Testis (tissue), 3 donors: ENCODE data around the gene CEMP1. TPM values are rescaled to one million over a fixed set of nuclear protein-coding genes. Genes with fewer than 3 reads are reported as not detected.

Source experiments
- DNase-seq: peaks from one replicate; pipeline ENCODE4 v3.0.0-alpha.2; 2019
- H3K27ac ChIP-seq, 2 donors: fragments of 200-600 bp; sonication (generic); one replicate each; pipeline ENCODE4 v1.5.1; 2019
- H3K27me3 ChIP-seq: fragments of 200-600 bp; sonication (generic); one replicate; pipeline ENCODE4 v1.5.1; 2019
- H3K36me3 ChIP-seq: fragments of 200-600 bp; sonication (generic); one replicate; pipeline ENCODE4 v1.5.1; 2017; ENCODE audit warnings: low read depth; ENCODE audit errors: missing control alignments
- H3K4me1 ChIP-seq: fragments of 200-600 bp; sonication (generic); one replicate; pipeline ENCODE4 v1.5.1; 2019
- H3K4me3 ChIP-seq, 2 donors: fragments of 200-600 bp; sonication (generic); one replicate each; pipeline ENCODE4 v1.5.1; 2017 to 2019
- H3K9me3 ChIP-seq: fragments of 200-600 bp; sonication (generic); one replicate; pipeline ENCODE4 v1.5.1; 2017
- POLR2A ChIP-seq: fragments of 450-650 bp; IDR thresholded peaks from one replicate; pipeline ENCODE4 v1.6.1; 2017; ENCODE audit warnings: antibody characterized with exemption, mild to moderate bottlenecking, moderate library complexity
- WGBS, 2 donors: methylation state at CpG; one replicate each; pipeline ENCODE4 v1.1.5; 2018; 5-methylcytosine and 5-hydroxymethylcytosine counted together
- intact Hi-C: fragments of 100-400 bp; cut with DNase I; formaldehyde crosslinking; loops from one replicate; pipeline ENCODE4 v1.15.1; 2023; ENCODE audit warnings: low total_unique reads
- polyA plus RNA-seq: library from polyadenylated mRNA; stranded (reverse); fragments of 350-450 nt; fragmentation: Illumina TruSeq; extraction: RNeasy Lipid Tissue Mini Kit (QIAGEN cat#74804); gene quantifications from one replicate; pipeline ENCODE4 v1.2.3, GENCODE V29; 2014; ENCODE audit warnings: low read depth, low replicate concordance; ENCODE audit not compliant: insufficient read depth
- total RNA-seq, 2 donors: library from RNA; depleted of rRNA; stranded (reverse); fragments of >200 nt; gene quantifications; one replicate each; pipeline ENCODE4 v1.2.3, GENCODE V29; 2016
- TF ChIP-seq, protein P1 (sequence below), 3 experiments: fragments of 450-650 bp in 2 of 3; fragments of 200-600 bp in 1 of 3; sonication (generic) in 1 of 3; IDR thresholded peaks; one replicate each; pipeline ENCODE4 v1.5.1; 2016 to 2019; ENCODE audit warnings: antibody characterized with exemption in 3 of 3, mild to moderate bottlenecking in 2 of 3, moderate library complexity in 1 of 3

The CEMP1 gene
- total and polyA plus RNA-seq, 3 donors from 2014 or later: 1.6 to 5.5 (median 5.4) TPM

GRCh38 chr16:2529961-2530628, 1.1 kb downstream of the CEMP1 start:
- no peaks in the 10 kb centered on the region for H3K27me3 ChIP-seq
- H3K27ac ChIP-seq: no peak overlapping the region
- intact Hi-C loops: no loop called here
- H3K9me3 ChIP-seq: no peaks in the 10 kb centered on the region
- DNase-seq: no peak
- H3K36me3 ChIP-seq: no peaks in the 10 kb centered on the region
- H3K4me1 ChIP-seq: no peaks in the 10 kb centered on the region
- WGBS, 2 donors: 87 to 90% methylated on average over 10 to 15 of the region's 15 CpGs
- TF ChIP-seq, protein P1, sequence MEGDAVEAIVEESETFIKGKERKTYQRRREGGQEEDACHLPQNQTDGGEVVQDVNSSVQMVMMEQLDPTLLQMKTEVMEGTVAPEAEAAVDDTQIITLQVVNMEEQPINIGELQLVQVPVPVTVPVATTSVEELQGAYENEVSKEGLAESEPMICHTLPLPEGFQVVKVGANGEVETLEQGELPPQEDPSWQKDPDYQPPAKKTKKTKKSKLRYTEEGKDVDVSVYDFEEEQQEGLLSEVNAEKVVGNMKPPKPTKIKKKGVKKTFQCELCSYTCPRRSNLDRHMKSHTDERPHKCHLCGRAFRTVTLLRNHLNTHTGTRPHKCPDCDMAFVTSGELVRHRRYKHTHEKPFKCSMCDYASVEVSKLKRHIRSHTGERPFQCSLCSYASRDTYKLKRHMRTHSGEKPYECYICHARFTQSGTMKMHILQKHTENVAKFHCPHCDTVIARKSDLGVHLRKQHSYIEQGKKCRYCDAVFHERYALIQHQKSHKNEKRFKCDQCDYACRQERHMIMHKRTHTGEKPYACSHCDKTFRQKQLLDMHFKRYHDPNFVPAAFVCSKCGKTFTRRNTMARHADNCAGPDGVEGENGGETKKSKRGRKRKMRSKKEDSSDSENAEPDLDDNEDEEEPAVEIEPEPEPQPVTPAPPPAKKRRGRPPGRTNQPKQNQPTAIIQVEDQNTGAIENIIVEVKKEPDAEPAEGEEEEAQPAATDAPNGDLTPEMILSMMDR (IDR thresholded peaks at IDR 0.05): no peak
- no peak for TF ChIP-seq POLR2A
- no peak overlapping the region for H3K4me3 ChIP-seq

DNA sequence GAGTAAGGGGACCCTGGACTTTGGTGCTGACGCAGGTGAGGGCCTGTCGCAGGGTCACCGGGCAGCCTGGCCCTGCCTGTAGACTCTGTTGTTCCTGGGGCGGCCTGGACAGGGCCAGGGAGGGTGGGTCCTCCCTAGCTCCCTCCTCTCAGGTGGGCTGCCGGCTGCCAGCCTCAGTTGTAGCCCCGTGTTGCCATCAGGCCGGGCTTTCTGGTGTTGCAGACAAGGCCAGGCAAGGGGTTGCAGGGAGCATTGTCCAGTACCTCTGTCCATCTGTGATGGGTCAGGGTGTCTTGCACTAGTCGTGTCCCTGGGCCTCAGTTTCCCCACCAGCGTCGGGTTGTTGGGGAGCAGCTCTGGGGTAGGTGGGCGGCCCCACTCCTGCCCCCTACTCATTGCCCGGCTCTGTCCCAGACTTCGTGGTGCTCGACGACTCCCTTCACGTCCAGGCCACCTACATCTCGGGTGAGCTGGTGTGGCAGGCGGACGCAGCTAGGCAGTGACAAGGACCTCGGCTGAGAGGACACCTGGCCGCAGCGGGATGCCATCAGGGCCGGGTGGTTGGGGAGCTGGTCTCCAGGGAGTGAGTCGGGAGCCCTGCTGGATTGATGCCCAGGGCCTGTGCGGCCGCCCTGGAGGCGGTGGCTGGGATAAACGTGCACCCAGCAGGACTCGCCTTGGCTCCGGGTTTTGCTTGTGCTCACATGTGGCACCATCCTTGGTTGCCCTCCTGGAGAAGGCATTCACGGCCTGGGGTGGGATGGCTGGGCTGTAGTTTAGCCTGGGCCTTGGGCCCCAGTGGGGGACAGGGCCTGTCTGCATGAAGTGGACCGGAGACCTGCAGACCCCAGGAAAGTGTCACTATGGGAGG, 1.9 kb downstream of the CEMP1 start:
- WGBS, 2 donors: 90 to 100% methylated on average over 1 to 26 of the region's 32 CpGs
- no peak overlapping the region for H3K27ac ChIP-seq
- H3K4me3 ChIP-seq: no peak overlapping the region
- no peak for DNase-seq
- H3K36me3 ChIP-seq: no peaks in the 10 kb centered on the region
- intact Hi-C loops: no loop called here
- no peak for TF ChIP-seq POLR2A
- TF ChIP-seq, protein P1 (IDR thresholded peaks at IDR 0.05): no peak
- H3K27me3 ChIP-seq: no peaks in the 10 kb centered on the region
- H3K9me3 ChIP-seq: no peaks in the 10 kb centered on the region
- H3K4me1 ChIP-seq: no peaks in the 10 kb centered on the region

DNA sequence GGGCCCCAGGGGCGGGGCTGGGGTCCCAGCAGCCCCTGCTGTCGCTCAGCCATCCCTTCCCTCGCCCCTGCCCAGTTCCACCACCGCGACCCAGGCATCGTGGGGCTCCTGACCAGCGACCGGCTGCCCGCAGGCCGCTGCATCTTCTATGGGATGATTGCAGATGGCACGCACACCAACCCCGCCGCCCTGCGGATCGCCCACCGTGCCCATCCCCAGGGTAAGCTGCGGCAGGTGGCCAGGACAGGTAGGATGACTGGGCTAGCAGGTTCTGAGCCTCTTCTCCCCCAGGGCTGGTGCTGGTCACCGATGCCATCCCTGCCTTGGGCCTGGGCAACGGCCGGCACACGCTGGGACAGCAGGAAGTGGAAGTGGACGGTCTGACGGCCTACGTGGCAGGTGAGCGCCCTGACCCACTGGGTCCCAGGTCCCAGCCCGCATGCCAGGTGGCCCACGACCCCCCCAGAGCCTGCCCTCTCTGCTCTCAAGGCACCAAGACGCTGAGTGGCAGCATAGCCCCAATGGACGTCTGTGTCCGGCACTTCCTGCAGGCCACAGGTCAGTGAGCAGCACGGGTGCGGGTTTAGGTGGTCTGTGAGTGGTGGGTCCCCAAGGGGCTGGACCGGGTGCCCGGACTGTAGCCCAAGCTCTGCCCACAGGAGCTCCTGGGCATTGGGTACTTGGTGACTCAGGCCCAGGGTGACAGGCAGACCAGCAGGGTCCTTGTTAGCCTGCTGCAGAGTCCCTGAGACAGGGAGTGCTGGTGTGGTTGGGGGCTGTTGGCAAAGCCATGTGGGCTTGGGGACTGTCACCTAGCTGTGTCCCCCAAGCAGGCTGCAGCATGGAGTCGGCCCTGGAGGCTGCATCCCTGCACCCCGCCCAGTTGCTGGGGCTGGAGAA, 2.8 kb downstream of the CEMP1 start:
- 95% methylated on average over 36 of the region's 36 CpGs; no CpG with 5 or more reads in 1 of the 2 donors for WGBS, 2 donors

DNA sequence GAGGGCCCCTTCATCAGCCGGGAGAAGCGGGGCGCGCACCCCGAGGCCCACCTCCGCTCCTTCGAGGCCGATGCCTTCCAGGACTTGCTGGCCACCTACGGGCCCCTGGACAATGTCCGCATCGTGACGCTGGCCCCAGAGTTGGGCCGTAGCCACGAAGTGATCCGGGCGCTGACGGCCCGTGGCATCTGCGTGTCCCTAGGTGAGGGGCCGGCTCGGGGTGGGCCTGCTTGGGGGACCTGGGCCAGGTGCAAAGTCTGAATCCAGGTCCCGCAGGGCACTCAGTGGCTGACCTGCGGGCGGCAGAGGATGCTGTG, 3.5 kb downstream of the CEMP1 start:
- TF ChIP-seq, protein P1 (IDR thresholded peaks at IDR 0.05): no peak
- no peak for TF ChIP-seq POLR2A
- no peaks in the 10 kb centered on the region for H3K36me3 ChIP-seq
- DNase-seq: no peak
- H3K9me3 ChIP-seq: no peaks in the 10 kb centered on the region
- intact Hi-C loops: no loop called here
- WGBS, 2 donors: 97% methylated on average over 6 to 24 of the region's 24 CpGs
- H3K4me1 ChIP-seq: no peaks in the 10 kb centered on the region
- H3K27ac ChIP-seq: no peak overlapping the region
- H3K27me3 ChIP-seq: no peaks in the 10 kb centered on the region
- no peak overlapping the region for H3K4me3 ChIP-seq

More for the DNA sequence above, 2.8 kb downstream of the CEMP1 start:
- H3K4me1 ChIP-seq: no peaks in the 10 kb centered on the region
- no peaks in the 10 kb centered on the region for H3K27me3 ChIP-seq
- intact Hi-C loops: no loop called here
- TF ChIP-seq, protein P1 (IDR thresholded peaks at IDR 0.05): no peak
- TF ChIP-seq POLR2A: no peak
- H3K36me3 ChIP-seq: no peaks in the 10 kb centered on the region
- H3K9me3 ChIP-seq: no peaks in the 10 kb centered on the region
- H3K4me3 ChIP-seq: no peak overlapping the region
- DNase-seq: no peak
- no peak overlapping the region for H3K27ac ChIP-seq
